ENCODE results near the gene MYADM.
A peak's percentile ranks its signal among the peaks of the same experiment; 100 is the strongest.
"Not testable (repeated sequence)": the region's sequence is repeated elsewhere in the genome, so short reads cannot be mapped to it uniquely, and the experiment has no call there.

The MYADM gene

DNA sequence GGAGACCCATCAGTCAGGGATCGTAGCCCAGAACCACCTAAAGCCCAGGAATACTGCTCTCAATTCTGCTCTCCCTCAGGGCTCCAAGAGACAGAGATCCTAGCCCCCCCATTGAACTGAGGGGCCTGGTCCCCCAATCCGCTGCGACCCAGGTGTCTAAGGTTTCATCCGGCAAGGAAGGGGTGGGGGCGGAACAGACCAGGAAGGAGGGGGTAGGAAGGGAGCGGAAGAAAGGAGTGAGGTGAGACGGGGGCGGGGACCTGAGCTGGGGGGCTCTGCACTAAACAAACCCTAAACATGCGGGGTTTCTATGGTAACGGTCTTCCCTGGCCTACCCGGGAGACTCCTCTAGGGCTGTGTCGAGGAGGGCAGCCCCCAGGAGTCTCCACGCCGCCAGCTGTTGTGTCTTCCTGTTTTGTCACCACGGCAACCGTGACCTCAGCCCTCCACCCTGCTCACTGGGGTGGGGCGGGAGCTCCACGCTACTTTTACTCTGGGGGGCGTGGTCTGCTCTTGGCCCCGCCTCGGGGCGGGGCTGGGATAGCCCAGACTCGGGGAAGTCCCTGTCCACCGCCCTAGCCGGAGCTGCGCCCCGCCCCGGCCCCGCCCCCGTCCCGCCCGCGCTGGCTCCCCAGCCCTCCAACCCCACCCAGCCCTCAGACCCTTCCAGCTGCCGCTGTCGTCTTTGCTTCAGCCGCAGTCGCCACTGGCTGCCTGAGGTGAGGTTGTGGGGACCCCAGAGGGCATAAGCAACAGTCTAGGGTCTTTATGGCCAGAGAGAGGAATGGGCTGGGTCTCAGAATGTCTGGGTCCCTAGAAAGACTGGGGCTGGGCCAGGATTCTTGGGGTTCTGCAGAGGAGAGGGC is at the start of gene MYADM:
Gene MYADM (plus strand): TSS at position 659 of the 866 bp plus-strand sequence. CDS start 5,647 bp downstream, outside the sequence.
- Histone ChIP-seq H3K36me3 (ENCODE audit: insufficient read depth, insufficient read length, low read length) (peaks cover 17% of the 10 kb centered on the region), H3K27me3 (ENCODE audit: insufficient read depth, insufficient read length) (no peaks in the 10 kb centered on the region), H3K9ac (ENCODE audit: insufficient read length, low read depth) (peak within 1 kb of the TSS; percentile 94), H3K4me3 (ENCODE audit: insufficient read length, low read depth) (peak within 1 kb of the TSS; percentile 93), H3K9me3 (ENCODE audit: insufficient read depth, low read length) (no peaks in the 10 kb centered on the region), H3K4me1 (ENCODE audit: insufficient read depth, insufficient read length) (peaks cover 6% of the 10 kb centered on the region)
- DNase-seq (ENCODE audit: low read depth, low spot score): peak; percentile 97
- TF ChIP-seq YY1 (IDR thresholded peaks at IDR 0.05; ENCODE audit: insufficient read depth, insufficient read length) (no peak), SUZ12 (IDR thresholded peaks at IDR 0.05; ENCODE audit: extremely low read depth, insufficient read depth, insufficient read length) (no peak), ZNF274 (IDR thresholded peaks at IDR 0.05; ENCODE audit: low read depth, low read length) (no peak)

DNA sequence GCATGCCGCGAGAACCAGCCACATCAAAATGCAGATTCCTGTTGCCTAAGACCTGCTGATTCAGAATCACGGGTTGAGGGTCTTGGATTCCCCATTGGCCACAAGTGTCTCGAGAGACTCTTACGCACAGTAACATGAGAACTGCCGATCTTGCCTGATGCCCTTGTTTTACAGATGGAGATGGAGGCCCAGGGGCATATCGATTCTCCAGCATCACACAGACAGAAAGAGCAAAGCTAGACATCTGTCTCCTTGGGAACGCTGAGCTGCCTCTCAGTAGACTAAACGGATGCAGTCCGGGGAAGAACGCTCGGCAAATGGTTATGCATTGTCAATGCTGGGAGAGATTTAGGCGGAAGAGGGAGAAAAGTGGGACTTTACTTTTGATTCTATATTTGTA is 48.9 kb upstream of the MYADM start:
- Histone ChIP-seq H3K9ac (ENCODE audit: insufficient read length, low read depth) (no peak overlapping the region), H3K9me3 (ENCODE audit: insufficient read depth, low read length) (no peaks in the 10 kb centered on the region), H3K4me1 (ENCODE audit: insufficient read depth, insufficient read length) (peaks cover 3% of the 10 kb centered on the region), H3K36me3 (ENCODE audit: insufficient read depth, insufficient read length, low read length) (peaks cover 3% of the 10 kb centered on the region), H3K27me3 (ENCODE audit: insufficient read depth, insufficient read length) (no peaks in the 10 kb centered on the region), H3K4me3 (ENCODE audit: insufficient read length, low read depth) (no peak overlapping the region)
- TF ChIP-seq ZNF274 (IDR thresholded peaks at IDR 0.05; ENCODE audit: low read depth, low read length): no peak
- TF ChIP-seq YY1 (IDR thresholded peaks at IDR 0.05; ENCODE audit: insufficient read depth, insufficient read length): no peak
- TF ChIP-seq SUZ12 (IDR thresholded peaks at IDR 0.05; ENCODE audit: extremely low read depth, insufficient read depth, insufficient read length): no peak
- no peak for DNase-seq (ENCODE audit: low read depth, low spot score)

DNA sequence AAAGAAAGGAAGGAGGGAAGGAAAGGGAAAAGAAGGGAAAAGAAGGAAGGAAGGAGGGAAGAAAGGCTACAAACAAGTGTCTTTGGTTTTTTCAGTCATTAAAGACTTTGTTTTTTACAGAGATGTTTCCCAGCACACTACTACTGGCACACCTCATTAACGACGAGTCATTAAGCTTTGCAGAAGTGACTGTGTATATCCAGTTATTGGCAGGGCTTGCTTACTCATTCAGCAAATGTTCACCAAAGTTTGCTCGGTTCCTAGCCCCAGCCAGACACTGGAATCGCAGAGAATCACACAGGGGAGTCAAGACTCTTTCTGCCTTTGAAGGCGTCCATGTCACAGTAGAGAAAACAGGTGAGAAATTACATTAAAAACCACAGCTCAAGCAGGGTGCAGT is 47.8 kb upstream of the MYADM start:
- H3K27me3 ChIP-seq (ENCODE audit: insufficient read depth, insufficient read length): no peaks in the 10 kb centered on the region
- DNase-seq (ENCODE audit: low read depth, low spot score): no peak
- no peaks in the 10 kb centered on the region for H3K9me3 ChIP-seq (ENCODE audit: insufficient read depth, low read length)
- no peak overlapping the region for H3K4me3 ChIP-seq (ENCODE audit: insufficient read length, low read depth)
- no peak for TF ChIP-seq YY1 (IDR thresholded peaks at IDR 0.05; ENCODE audit: insufficient read depth, insufficient read length)
- no peak for TF ChIP-seq SUZ12 (IDR thresholded peaks at IDR 0.05; ENCODE audit: extremely low read depth, insufficient read depth, insufficient read length)
- TF ChIP-seq ZNF274 (IDR thresholded peaks at IDR 0.05; ENCODE audit: low read depth, low read length): no peak
- H3K36me3 ChIP-seq (ENCODE audit: insufficient read depth, insufficient read length, low read length): no peaks in the 10 kb centered on the region
- peaks cover 8% of the 10 kb centered on the region for H3K4me1 ChIP-seq (ENCODE audit: insufficient read depth, insufficient read length)
- no peak overlapping the region for H3K9ac ChIP-seq (ENCODE audit: insufficient read length, low read depth)

DNA sequence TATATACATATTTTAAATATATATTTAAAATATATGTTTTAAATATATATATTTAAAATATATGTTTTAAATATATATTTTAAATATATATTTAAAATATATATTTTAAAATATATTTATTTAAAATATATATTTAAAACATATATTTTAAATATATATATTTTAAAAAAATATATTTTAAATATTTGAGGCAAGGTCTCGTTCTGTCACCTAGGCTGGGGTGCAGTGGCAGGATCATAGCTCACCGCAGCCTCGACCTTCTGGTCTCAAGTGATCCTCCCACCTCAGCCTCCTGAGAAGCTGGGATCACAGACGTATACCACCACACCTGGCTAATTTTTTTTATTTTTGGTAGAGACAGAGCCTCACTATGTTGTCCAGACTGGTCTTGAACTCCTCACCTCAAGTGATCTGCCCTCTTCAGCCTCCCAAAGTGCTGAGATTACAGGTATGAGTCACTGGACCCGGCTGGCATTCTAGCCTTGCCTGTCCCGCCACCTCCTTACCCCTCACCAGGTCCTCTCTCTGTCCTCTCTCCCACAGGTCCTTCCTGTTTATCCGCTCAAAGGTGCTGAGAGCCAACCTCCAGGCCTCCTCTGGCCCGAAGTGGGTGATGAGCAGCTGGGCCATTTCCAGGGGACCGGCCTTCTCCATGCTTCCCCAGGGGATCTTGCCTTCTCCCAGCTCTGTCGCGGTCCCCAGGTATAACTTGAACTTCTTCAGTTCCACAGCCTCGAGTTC is 44.1 kb upstream of the MYADM start:
- no peak overlapping the region for H3K9ac ChIP-seq (ENCODE audit: insufficient read length, low read depth)
- no peak for DNase-seq (ENCODE audit: low read depth, low spot score)
- peaks cover 8% of the 10 kb centered on the region for H3K4me1 ChIP-seq (ENCODE audit: insufficient read depth, insufficient read length)

DNA sequence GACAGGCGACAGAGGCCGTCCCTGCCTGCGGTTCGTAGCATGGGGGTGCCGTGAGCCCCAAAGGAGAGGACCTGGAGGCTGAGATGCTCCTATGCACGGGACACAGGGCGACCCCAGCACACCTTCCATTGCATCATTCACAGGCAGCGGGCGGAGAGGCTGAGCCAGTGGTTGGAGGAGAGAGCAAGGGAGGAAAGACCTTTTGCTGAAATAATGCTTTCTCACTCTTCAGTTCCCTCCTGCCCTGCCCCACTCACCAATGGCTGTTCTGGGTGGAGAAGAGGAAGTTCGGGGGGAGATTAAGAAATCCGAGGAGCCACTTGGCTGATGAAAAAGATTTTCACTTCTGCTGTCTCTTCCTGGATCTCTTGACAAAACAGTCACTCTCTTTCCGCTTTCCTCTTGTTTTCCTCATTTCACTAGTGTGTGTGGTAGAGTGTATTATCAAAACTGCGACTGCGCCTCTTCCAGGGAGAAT is 43.5 kb upstream of the MYADM start, which contains the start of gene NLRP12:
Gene NLRP12 (minus strand): TSS at position 181 of the 478 bp plus-strand sequence. CDS start 140 bp downstream, at position 41.
- H3K27me3 ChIP-seq (ENCODE audit: insufficient read depth, insufficient read length): no peaks in the 10 kb centered on the region
- H3K36me3 ChIP-seq (ENCODE audit: insufficient read depth, insufficient read length, low read length): no peaks in the 10 kb centered on the region
- TF ChIP-seq ZNF274 (IDR thresholded peaks at IDR 0.05; ENCODE audit: low read depth, low read length): no peak
- no peak for TF ChIP-seq SUZ12 (IDR thresholded peaks at IDR 0.05; ENCODE audit: extremely low read depth, insufficient read depth, insufficient read length)
- no peak for TF ChIP-seq YY1 (IDR thresholded peaks at IDR 0.05; ENCODE audit: insufficient read depth, insufficient read length)
- no peaks in the 10 kb centered on the region for H3K9me3 ChIP-seq (ENCODE audit: insufficient read depth, low read length)
- no peak for DNase-seq (ENCODE audit: low read depth, low spot score)
- peaks cover 8% of the 10 kb centered on the region for H3K4me1 ChIP-seq (ENCODE audit: insufficient read depth, insufficient read length)
- H3K9ac ChIP-seq (ENCODE audit: insufficient read length, low read depth): no peak within 1 kb of the TSS
- H3K4me3 ChIP-seq (ENCODE audit: insufficient read length, low read depth): no peak within 1 kb of the TSS

More for the DNA sequence above, 44.1 kb upstream of the MYADM start:
- Histone ChIP-seq H3K4me3 (ENCODE audit: insufficient read length, low read depth) (no peak overlapping the region), H3K36me3 (ENCODE audit: insufficient read depth, insufficient read length, low read length) (no peaks in the 10 kb centered on the region), H3K9me3 (ENCODE audit: insufficient read depth, low read length) (no peaks in the 10 kb centered on the region), H3K27me3 (ENCODE audit: insufficient read depth, insufficient read length) (no peaks in the 10 kb centered on the region)
- TF ChIP-seq ZNF274 (IDR thresholded peaks at IDR 0.05; ENCODE audit: low read depth, low read length) (no peak), YY1 (IDR thresholded peaks at IDR 0.05; ENCODE audit: insufficient read depth, insufficient read length) (no peak), SUZ12 (IDR thresholded peaks at IDR 0.05; ENCODE audit: extremely low read depth, insufficient read depth, insufficient read length) (no peak)

GRCh38 chr19:53826876-53827275 is 40.8 kb upstream of the MYADM start:
- Histone ChIP-seq H3K4me3 (ENCODE audit: insufficient read length, low read depth) (no peak overlapping the region), H3K9me3 (ENCODE audit: insufficient read depth, low read length) (no peaks in the 10 kb centered on the region), H3K9ac (ENCODE audit: insufficient read length, low read depth) (no peak overlapping the region), H3K27me3 (ENCODE audit: insufficient read depth, insufficient read length) (no peaks in the 10 kb centered on the region), H3K4me1 (ENCODE audit: insufficient read depth, insufficient read length) (peaks cover 13% of the 10 kb centered on the region), H3K36me3 (ENCODE audit: insufficient read depth, insufficient read length, low read length) (no peaks in the 10 kb centered on the region)
- no peak for DNase-seq (ENCODE audit: low read depth, low spot score)
- TF ChIP-seq YY1 (IDR thresholded peaks at IDR 0.05; ENCODE audit: insufficient read depth, insufficient read length) (no peak), SUZ12 (IDR thresholded peaks at IDR 0.05; ENCODE audit: extremely low read depth, insufficient read depth, insufficient read length) (no peak), ZNF274 (IDR thresholded peaks at IDR 0.05; ENCODE audit: low read depth, low read length) (no peak)

- no peak for DNase-seq (ENCODE audit: low read depth, low spot score)
- Histone ChIP-seq H3K36me3 (ENCODE audit: insufficient read depth, insufficient read length, low read length) (no peaks in the 10 kb centered on the region), H3K27me3 (ENCODE audit: insufficient read depth, insufficient read length) (no peaks in the 10 kb centered on the region), H3K4me1 (ENCODE audit: insufficient read depth, insufficient read length) (peaks cover 12% of the 10 kb centered on the region), H3K9me3 (ENCODE audit: insufficient read depth, low read length) (no peaks in the 10 kb centered on the region), H3K9ac (ENCODE audit: insufficient read length, low read depth) (no peak overlapping the region), H3K4me3 (ENCODE audit: insufficient read length, low read depth) (no peak overlapping the region)
- no peak for TF ChIP-seq ZNF274 (IDR thresholded peaks at IDR 0.05; ENCODE audit: low read depth, low read length)
- TF ChIP-seq YY1 (IDR thresholded peaks at IDR 0.05; ENCODE audit: insufficient read depth, insufficient read length): no peak
- TF ChIP-seq SUZ12 (IDR thresholded peaks at IDR 0.05; ENCODE audit: extremely low read depth, insufficient read depth, insufficient read length): no peak
Measured at GRCh38 chr19:53828531-53828930, 39.2 kb upstream of the MYADM start.

DNA sequence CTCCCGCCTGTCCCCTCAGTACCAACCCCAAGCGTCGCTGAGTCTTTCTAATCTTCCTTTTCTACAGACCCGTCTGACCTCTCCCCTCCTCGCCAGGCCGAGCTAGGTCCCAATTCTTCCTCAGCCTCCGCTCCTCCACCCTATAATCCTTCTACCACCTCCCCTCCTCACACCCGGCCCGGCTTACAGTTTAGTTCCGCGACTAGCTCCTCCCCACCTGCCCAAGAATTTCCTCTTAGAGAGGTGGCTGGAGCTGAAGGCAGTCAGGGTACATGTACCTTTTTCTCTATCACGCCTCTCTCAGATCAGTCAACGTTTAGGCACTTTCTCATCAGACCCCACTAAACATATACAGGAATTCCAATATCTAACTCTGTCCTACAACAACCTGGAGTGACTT is 34.8 kb upstream of the MYADM start:
- H3K4me1 ChIP-seq (ENCODE audit: insufficient read depth, insufficient read length); H3K36me3 ChIP-seq (ENCODE audit: insufficient read depth, insufficient read length, low read length); H3K9me3 ChIP-seq (ENCODE audit: insufficient read depth, low read length); H3K27me3 ChIP-seq (ENCODE audit: insufficient read depth, insufficient read length); DNase-seq (ENCODE audit: low read depth, low spot score): not testable (repeated sequence)
- Histone ChIP-seq H3K4me3 (ENCODE audit: insufficient read length, low read depth) (peak overlapping the region; percentile 40), H3K9ac (ENCODE audit: insufficient read length, low read depth) (peak overlapping the region; percentile 66)

DNA sequence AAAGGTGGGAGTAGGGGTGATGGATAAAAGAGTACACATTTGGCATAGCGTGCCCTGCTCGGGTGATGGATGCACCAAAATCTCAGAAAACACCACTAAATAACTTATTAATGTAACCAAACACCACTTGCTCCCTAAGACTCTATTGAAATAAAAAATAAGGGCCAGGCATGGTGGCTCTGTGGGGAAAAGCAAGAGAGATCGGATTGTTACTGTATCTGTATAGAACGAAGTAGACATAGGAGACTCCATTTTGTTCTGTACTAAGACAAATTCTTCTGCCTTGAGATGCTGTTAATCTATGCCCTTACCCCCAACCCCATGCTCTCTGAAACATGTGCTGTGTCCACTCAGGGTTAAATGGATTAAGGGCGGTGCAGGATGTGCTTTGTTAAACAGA is 29.2 kb upstream of the MYADM start:
- not testable (repeated sequence) for H3K9me3 ChIP-seq (ENCODE audit: insufficient read depth, low read length); DNase-seq (ENCODE audit: low read depth, low spot score); H3K27me3 ChIP-seq (ENCODE audit: insufficient read depth, insufficient read length); H3K36me3 ChIP-seq (ENCODE audit: insufficient read depth, insufficient read length, low read length); H3K4me1 ChIP-seq (ENCODE audit: insufficient read depth, insufficient read length); H3K4me3 ChIP-seq (ENCODE audit: insufficient read length, low read depth)
- H3K9ac ChIP-seq (ENCODE audit: insufficient read length, low read depth): peak overlapping the region; percentile 42

Data from NT2/D1 (cell line).